ENCODE results near the gene SLFNL1.

The SLFNL1 gene

GRCh38 chr1:41022424-41022823 is 899 bp upstream of the SLFNL1 start:
- H3F3A ChIP-seq (ENCODE audit: insufficient read depth, low read length) = no peaks in the 10 kb centered on the region
- TF ChIP-seq CTCF (IDR thresholded peaks at IDR 0.05; ENCODE audit: low read length) = no peak
- no peak for TF ChIP-seq EZH2 (IDR thresholded peaks at IDR 0.05; ENCODE audit: borderline replicate concordance, low read length)
- H3K27me3 ChIP-seq (ENCODE audit: insufficient read depth, low read length) = no peaks in the 10 kb centered on the region
- no peaks in the 10 kb centered on the region for H3K9me2 ChIP-seq (ENCODE audit: low read depth, low read length)
- H3K4me1 ChIP-seq (ENCODE audit: insufficient read depth, low read length, severe bottlenecking) = peaks cover 15% of the 10 kb centered on the region
- H2AFZ ChIP-seq (ENCODE audit: low read length) = no peak overlapping the region
- H3K27ac ChIP-seq (ENCODE audit: low read depth, low read length, poor library complexity, severe bottlenecking) = no peak overlapping the region
- no peaks in the 10 kb centered on the region for H4K20me1 ChIP-seq (ENCODE audit: insufficient read depth, low read length)
- H3K4me2 ChIP-seq (ENCODE audit: low read length) = no peak overlapping the region
- no peak overlapping the region for H3K9ac ChIP-seq (ENCODE audit: low read length)
- peaks cover 26% of the 10 kb centered on the region; the same call in 1 of the 2 replicates for H3K36me3 ChIP-seq (ENCODE audit: insufficient read depth, low read length)
- no peaks in the 10 kb centered on the region for H3K9me3 ChIP-seq (ENCODE audit: low read length)
- no peak overlapping the region for H3K4me3 ChIP-seq (ENCODE audit: low read depth, low read length, poor library complexity, severe bottlenecking)
- no peaks in the 10 kb centered on the region for H3K79me2 ChIP-seq (ENCODE audit: insufficient read depth, low read length)

- no peak for TF ChIP-seq CTCF (IDR thresholded peaks at IDR 0.05; ENCODE audit: low read length)
- TF ChIP-seq EZH2 (IDR thresholded peaks at IDR 0.05; ENCODE audit: borderline replicate concordance, low read length) = no peak
- no peak overlapping the region for H3K4me3 ChIP-seq (ENCODE audit: low read depth, low read length, poor library complexity, severe bottlenecking)
- no peaks in the 10 kb centered on the region for H3K79me2 ChIP-seq (ENCODE audit: insufficient read depth, low read length)
- H3K4me2 ChIP-seq (ENCODE audit: low read length) = no peak overlapping the region
- H3F3A ChIP-seq (ENCODE audit: insufficient read depth, low read length) = no peaks in the 10 kb centered on the region
- no peaks in the 10 kb centered on the region for H3K9me2 ChIP-seq (ENCODE audit: low read depth, low read length)
- H3K36me3 ChIP-seq (ENCODE audit: insufficient read depth, low read length) = peaks cover 37% of the 10 kb centered on the region; the same call in 1 of the 2 replicates
- H3K9me3 ChIP-seq (ENCODE audit: low read length) = no peaks in the 10 kb centered on the region
- no peaks in the 10 kb centered on the region for H3K27me3 ChIP-seq (ENCODE audit: insufficient read depth, low read length)
- H4K20me1 ChIP-seq (ENCODE audit: insufficient read depth, low read length) = no peaks in the 10 kb centered on the region
- H3K4me1 ChIP-seq (ENCODE audit: insufficient read depth, low read length, severe bottlenecking) = peaks cover 5% of the 10 kb centered on the region
- no peak overlapping the region for H2AFZ ChIP-seq (ENCODE audit: low read length)
- no peak overlapping the region for H3K27ac ChIP-seq (ENCODE audit: low read depth, low read length, poor library complexity, severe bottlenecking)
- no peak overlapping the region for H3K9ac ChIP-seq (ENCODE audit: low read length)
These were observed 871 bp downstream of the SLFNL1 start for GRCh38 chr1:41020654-41021053.

DNA sequence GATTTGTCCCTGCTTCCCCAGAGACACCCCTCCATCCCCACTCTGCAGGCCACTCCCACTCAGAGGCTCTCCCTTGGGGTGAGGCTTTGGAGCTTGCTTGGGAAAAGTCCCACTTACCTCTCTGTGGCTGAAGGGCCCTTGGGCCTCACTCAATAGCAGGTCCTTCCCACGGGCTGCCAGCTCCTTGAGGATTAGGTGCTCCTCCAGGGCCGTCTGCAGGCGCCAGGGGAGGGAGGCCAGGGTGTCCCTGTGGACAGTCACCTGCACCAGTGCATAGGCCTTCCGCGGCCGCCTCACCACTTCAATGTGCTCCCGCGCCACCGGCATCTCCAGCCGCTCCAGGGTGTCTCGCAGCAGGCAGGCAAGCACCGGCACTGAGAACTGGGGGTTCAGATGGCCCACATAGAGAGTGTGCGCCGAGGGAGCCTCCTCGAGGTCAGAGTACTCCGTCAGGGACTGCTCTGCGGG is 1.4 kb downstream of the SLFNL1 start:
- H2AFZ ChIP-seq (ENCODE audit: low read length) = no peak overlapping the region
- H3K4me3 ChIP-seq (ENCODE audit: low read depth, low read length, poor library complexity, severe bottlenecking) = no peak overlapping the region
- TF ChIP-seq EZH2 (IDR thresholded peaks at IDR 0.05; ENCODE audit: borderline replicate concordance, low read length) = no peak
- TF ChIP-seq CTCF (IDR thresholded peaks at IDR 0.05; ENCODE audit: low read length) = no peak
- H3K9me2 ChIP-seq (ENCODE audit: low read depth, low read length) = no peaks in the 10 kb centered on the region
- H3K27me3 ChIP-seq (ENCODE audit: insufficient read depth, low read length) = no peaks in the 10 kb centered on the region
- no peaks in the 10 kb centered on the region for H3K4me1 ChIP-seq (ENCODE audit: insufficient read depth, low read length, severe bottlenecking)
- no peaks in the 10 kb centered on the region for H3K9me3 ChIP-seq (ENCODE audit: low read length)
- H3K36me3 ChIP-seq (ENCODE audit: insufficient read depth, low read length) = peaks cover 42% of the 10 kb centered on the region; the same call in 1 of the 2 replicates
- no peak overlapping the region for H3K4me2 ChIP-seq (ENCODE audit: low read length)
- no peaks in the 10 kb centered on the region for H3K79me2 ChIP-seq (ENCODE audit: insufficient read depth, low read length)
- no peak overlapping the region for H3K9ac ChIP-seq (ENCODE audit: low read length)
- H3F3A ChIP-seq (ENCODE audit: insufficient read depth, low read length) = no peaks in the 10 kb centered on the region
- no peak overlapping the region for H3K27ac ChIP-seq (ENCODE audit: low read depth, low read length, poor library complexity, severe bottlenecking)
- no peaks in the 10 kb centered on the region for H4K20me1 ChIP-seq (ENCODE audit: insufficient read depth, low read length)
